Measurements from ENCODE around the gene HHAT. TPM values are rescaled to one million over a fixed set of nuclear protein-coding genes. Genes with fewer than 3 reads are reported as not detected.

The HHAT gene
- total and polyA plus RNA-seq, 12 donors, result 0.81 to 4.3 (median 2.6) TPM

GRCh38 chr1:210362526-210362925 lies 33.8 kb downstream of the HHAT start:
- peak; percentile 57 to 93 (median 78) for ATAC-seq
- no peaks in the 10 kb centered on the region for H3K9me3 ChIP-seq
- no peak overlapping the region for H3K4me3 ChIP-seq
- 19 to 58% methylated on average over 4 of the region's 4 CpGs for WGBS, 2 donors
- peaks cover 0 to 26% (median 11%) of the 10 kb centered on the region in 9 donors for H3K4me1 ChIP-seq
- TF ChIP-seq, protein P1, sequence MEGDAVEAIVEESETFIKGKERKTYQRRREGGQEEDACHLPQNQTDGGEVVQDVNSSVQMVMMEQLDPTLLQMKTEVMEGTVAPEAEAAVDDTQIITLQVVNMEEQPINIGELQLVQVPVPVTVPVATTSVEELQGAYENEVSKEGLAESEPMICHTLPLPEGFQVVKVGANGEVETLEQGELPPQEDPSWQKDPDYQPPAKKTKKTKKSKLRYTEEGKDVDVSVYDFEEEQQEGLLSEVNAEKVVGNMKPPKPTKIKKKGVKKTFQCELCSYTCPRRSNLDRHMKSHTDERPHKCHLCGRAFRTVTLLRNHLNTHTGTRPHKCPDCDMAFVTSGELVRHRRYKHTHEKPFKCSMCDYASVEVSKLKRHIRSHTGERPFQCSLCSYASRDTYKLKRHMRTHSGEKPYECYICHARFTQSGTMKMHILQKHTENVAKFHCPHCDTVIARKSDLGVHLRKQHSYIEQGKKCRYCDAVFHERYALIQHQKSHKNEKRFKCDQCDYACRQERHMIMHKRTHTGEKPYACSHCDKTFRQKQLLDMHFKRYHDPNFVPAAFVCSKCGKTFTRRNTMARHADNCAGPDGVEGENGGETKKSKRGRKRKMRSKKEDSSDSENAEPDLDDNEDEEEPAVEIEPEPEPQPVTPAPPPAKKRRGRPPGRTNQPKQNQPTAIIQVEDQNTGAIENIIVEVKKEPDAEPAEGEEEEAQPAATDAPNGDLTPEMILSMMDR (IDR thresholded peaks at IDR 0.05), result no peak
- peak overlapping the region in 7 of 10 donors; percentile 13 to 61 (median 50) for H3K27ac ChIP-seq
- peak in 1 of 2 donors; percentile 41 for DNase-seq
- intact Hi-C loops (cut with DNase I), result loop anchor here in 3 of 10 donors (5.0 kb wide), 2 partner anchors 35 to 40 kb away; no protein-coding TSS in a partner anchor
- no peaks in the 10 kb centered on the region for H3K27me3 ChIP-seq
- H3K36me3 ChIP-seq, result no peaks in the 10 kb centered on the region

- no peaks in the 10 kb centered on the region for H3K36me3 ChIP-seq
- intact Hi-C loops (cut with DNase I), result loop anchor here in 3 of 10 donors (5.0 kb wide), 2 partner anchors 34 to 39 kb away; no protein-coding TSS in a partner anchor
- TF ChIP-seq, protein P1 (IDR thresholded peaks at IDR 0.05), result no peak
- H3K4me3 ChIP-seq, result no peak overlapping the region
- no peaks in the 10 kb centered on the region for H3K27me3 ChIP-seq
- H3K27ac ChIP-seq, result peak overlapping the region in 8 of 10 donors; percentile 11 to 61 (median 44)
- ATAC-seq, result peak in 4 of 8 donors; percentile 20 to 37 (median 26)
- DNase-seq, result no peak
- no peaks in the 10 kb centered on the region for H3K9me3 ChIP-seq
- 58 to 84% methylated on average over 6 of the region's 6 CpGs for WGBS, 2 donors
- peaks cover 0 to 26% (median 11%) of the 10 kb centered on the region in 9 donors for H3K4me1 ChIP-seq
These were observed 34.4 kb downstream of the HHAT start for GRCh38 chr1:210363119-210363518.

DNA sequence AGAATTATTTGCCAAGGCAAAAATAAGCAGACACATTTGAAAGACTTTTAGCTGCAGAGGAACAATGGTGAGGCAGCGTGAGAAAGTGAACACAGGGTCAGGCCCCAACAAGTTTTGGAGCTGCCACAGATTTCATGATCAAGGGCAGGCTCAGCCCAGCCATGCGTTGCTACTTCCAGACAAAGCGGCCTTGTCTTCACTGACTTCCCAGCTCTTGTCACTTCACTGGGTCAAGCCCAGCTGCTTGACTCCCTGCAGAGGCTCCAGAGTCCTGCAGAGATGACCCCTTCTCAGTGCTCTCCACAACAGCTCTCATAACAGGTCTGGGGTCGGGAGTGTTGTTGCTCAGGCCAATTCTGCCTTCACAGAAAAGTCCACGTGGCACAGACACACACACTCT lies 35.8 kb downstream of the HHAT start:
- intact Hi-C loops (cut with DNase I), result loop anchor here in 3 of 10 donors (5.0 kb wide), 2 partner anchors 33 to 38 kb away; no protein-coding TSS in a partner anchor

GRCh38 chr1:210366767-210367166 lies 38.1 kb downstream of the HHAT start:
- Histone ChIP-seq H3K4me3 (no peak overlapping the region), H3K36me3 (no peaks in the 10 kb centered on the region), H3K9me3 (no peaks in the 10 kb centered on the region), H3K4me1 (peaks cover 0 to 21% (median 11%) of the 10 kb centered on the region in 9 donors), H3K27me3 (no peaks in the 10 kb centered on the region), H3K27ac (no peak overlapping the region)
- intact Hi-C loops (cut with DNase I), result no loop called here
- 83 to 86% methylated on average over 6 of the region's 6 CpGs for WGBS, 2 donors
- DNase-seq (no peak), ATAC-seq (no peak)
- TF ChIP-seq, protein P1 (IDR thresholded peaks at IDR 0.05), result no peak

More for the DNA sequence above, 35.8 kb downstream of the HHAT start:
- Histone ChIP-seq H3K9me3 (no peaks in the 10 kb centered on the region), H3K4me3 (no peak overlapping the region), H3K27me3 (no peaks in the 10 kb centered on the region), H3K4me1 (peaks cover 0 to 26% (median 11%) of the 10 kb centered on the region in 9 donors), H3K36me3 (no peaks in the 10 kb centered on the region), H3K27ac (peak overlapping the region in 5 of 10 donors; percentile 1 to 68 (median 41))
- TF ChIP-seq, protein P1 (IDR thresholded peaks at IDR 0.05), result no peak
- 60 to 72% methylated on average over 5 of the region's 5 CpGs for WGBS, 2 donors
- peak in 1 of 2 donors; percentile 16 for DNase-seq
- peak; percentile 34 to 64 (median 46) for ATAC-seq

Data from heart right ventricle (tissue), 16 donors.